ENCODE results near the gene CRYBG3.

GRCh38 chr3:97889814-97890213, 68.0 kb downstream of the CRYBG3 start:
- TF ChIP-seq CTCF (IDR thresholded peaks at IDR 0.05; ENCODE audit: low read depth, low read length, missing input control) (no peak), YY1 (IDR thresholded peaks at IDR 0.05) (no peak), TAF1 (conservative IDR thresholded peaks at IDR 0.05) (no peak), RAD21 (IDR thresholded peaks at IDR 0.05) (no peak), EGR1 (IDR thresholded peaks at IDR 0.05; ENCODE audit: low read depth in 2 of 2) (no peak), MAX (IDR thresholded peaks at IDR 0.05) (no peak), ATF3 (IDR thresholded peaks at IDR 0.05) (no peak), REST (IDR thresholded peaks at IDR 0.05) (no peak), GABPA (IDR thresholded peaks at IDR 0.05 in 1 of 2, conservative IDR thresholded peaks at IDR 0.05 in 1 of 2) (no peak), RXRA (IDR thresholded peaks at IDR 0.05) (no peak)
